Neural progenitor cell (in vitro differentiated cells): ENCODE data around the gene P2RX1. TPM values are rescaled to one million over a fixed set of nuclear protein-coding genes. Genes with fewer than 3 reads are reported as not detected.

Experiments used
- DNase-seq: peaks from one replicate; pipeline ENCODE4 v3.0.0-alpha.2; 2016; ENCODE audit warnings: low spot score
- H2AFZ ChIP-seq: fragments of 200-600 bp; sonication (generic); replicated peaks from 2 replicates; pipeline ENCODE4 v1.6.1; 2016; ENCODE audit warnings: antibody characterized with exemption
- H3F3A ChIP-seq: fragments of 200-600 bp; sonication (generic); 2 replicates; pipeline ENCODE4 v1.6.1; 2016; ENCODE audit warnings: antibody characterized with exemption, low read depth
- H3K27ac ChIP-seq: fragments of 200-600 bp; sonication (generic); 2 replicates; pipeline ENCODE4 v1.5.1; 2016; ENCODE audit warnings: mild to moderate bottlenecking
- H3K27me3 ChIP-seq: fragments of 200-600 bp; sonication (generic); 2 replicates; pipeline ENCODE4 v1.6.1; 2016; ENCODE audit warnings: mild to moderate bottlenecking, moderate library complexity
- H3K36me3 ChIP-seq: fragments of 200-600 bp; sonication (generic); 2 replicates; pipeline ENCODE4 v1.5.1; 2016
- H3K4me1 ChIP-seq: fragments of 200-600 bp; sonication (generic); 2 replicates; pipeline ENCODE4 v1.6.1; 2016; ENCODE audit warnings: mixed run types
- H3K4me2 ChIP-seq: fragments of 200-600 bp; sonication (generic); 2 replicates; pipeline ENCODE4 v1.6.1; 2016
- H3K4me3 ChIP-seq: fragments of 200-600 bp; sonication (generic); 2 replicates; pipeline ENCODE4 v1.5.1; 2016
- H3K79me2 ChIP-seq: fragments of 200-600 bp; sonication (generic); 2 replicates; pipeline ENCODE4 v1.6.1; 2016; ENCODE audit warnings: low read depth
- H3K9ac ChIP-seq: fragments of 200-600 bp; sonication (generic); 2 replicates; pipeline ENCODE4 v1.6.1; 2016
- H3K9me3 ChIP-seq: fragments of 200-600 bp; sonication (generic); 2 replicates; pipeline ENCODE4 v1.5.1; 2016; ENCODE audit warnings: low read depth
- H4K20me1 ChIP-seq: fragments of 200-600 bp; sonication (generic); 2 replicates; pipeline ENCODE4 v1.6.1; 2016; ENCODE audit warnings: low read depth
- H3K27ac Mint-ChIP-seq: 3 replicates; pipeline ENCODE4 v1.8.0; 2021; ENCODE audit warnings: mixed read lengths
- H3K27me3 Mint-ChIP-seq: 2 replicates; pipeline ENCODE4 v1.8.0; 2022; ENCODE audit warnings: low read depth, mild to moderate bottlenecking, inconsistent platforms, moderate library complexity, mixed read lengths; ENCODE audit not compliant: insufficient read depth
- H3K36me3 Mint-ChIP-seq: 3 replicates; pipeline ENCODE4 v1.8.0; 2021; ENCODE audit warnings: mixed read lengths
- H3K4me1 Mint-ChIP-seq: 3 replicates; pipeline ENCODE4 v1.8.0; 2021; ENCODE audit warnings: mixed read lengths
- H3K4me3 Mint-ChIP-seq: 3 replicates; pipeline ENCODE4 v1.8.0; 2021; ENCODE audit warnings: mild to moderate bottlenecking, moderate library complexity, mixed read lengths
- H3K9me3 Mint-ChIP-seq: 3 replicates; pipeline ENCODE4 v1.8.0; 2020; ENCODE audit warnings: mixed read lengths
- EZH2 ChIP-seq: fragments of 200-600 bp; sonication (generic); IDR thresholded peaks from 2 replicates; pipeline ENCODE4 v1.6.1; 2017; ENCODE audit warnings: antibody characterized with exemption, mild to moderate bottlenecking, moderate library complexity
- EZH2phosphoT487 ChIP-seq: fragments of 200-600 bp; sonication (generic); IDR thresholded peaks from 2 replicates; pipeline ENCODE4 v1.6.1; 2017; ENCODE audit warnings: antibody characterized with exemption
- total RNA-seq: library from RNA; depleted of rRNA; stranded (reverse); fragments of >200 nt; gene quantifications from 2 replicates; pipeline ENCODE4 v1.2.3, GENCODE V29; 2015; ENCODE audit warnings: low replicate concordance
- TF ChIP-seq, protein P1 (sequence below): fragments of 200-600 bp; sonication (generic); IDR thresholded peaks from 2 replicates; pipeline ENCODE4 v1.5.1; 2017; ENCODE audit warnings: antibody characterized with exemption, mild to moderate bottlenecking

P2RX1 gene
- total RNA-seq, 1 donor from 2014 or later = not detected

DNA sequence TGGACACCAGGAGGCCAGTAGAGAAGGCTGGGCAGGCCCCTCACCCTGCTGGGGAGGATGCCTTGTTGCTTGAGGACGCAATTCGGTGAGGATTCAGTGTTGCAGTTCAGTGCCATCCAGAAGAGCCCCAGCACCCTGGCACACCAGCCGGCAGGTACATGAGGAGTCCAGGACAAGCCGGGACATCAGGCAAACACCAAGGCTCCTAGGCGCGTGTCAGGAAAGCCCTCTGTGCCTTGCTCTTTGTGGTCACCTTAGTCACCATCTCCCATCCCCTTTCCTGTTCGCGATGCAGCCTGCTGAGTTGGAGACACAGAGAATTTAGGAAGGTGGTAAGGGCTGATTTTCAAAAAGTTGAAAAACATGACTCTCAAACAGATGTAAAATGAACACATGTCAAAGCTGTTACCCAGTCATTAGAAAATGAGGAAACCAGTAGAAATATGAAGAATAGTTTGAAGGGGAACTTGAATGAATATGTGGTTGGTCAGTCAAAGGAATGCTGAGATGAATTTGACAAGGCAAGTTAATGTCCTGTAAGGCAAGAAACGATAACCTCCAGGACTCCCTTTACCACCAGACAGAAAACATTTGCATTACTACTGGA lies 67.9 kb downstream of the P2RX1 start:
- Histone ChIP-seq H4K20me1 (peaks cover 20% of the 10 kb centered on the region), H3K27me3 (no peaks in the 10 kb centered on the region), H3K4me2 (no peak overlapping the region), H3K79me2 (peaks cover 26% of the 10 kb centered on the region), H3K36me3 (no peaks in the 10 kb centered on the region), H3K9ac (no peak overlapping the region), H3F3A (no peaks in the 10 kb centered on the region), H3K9me3 (no peaks in the 10 kb centered on the region), H3K27ac (no peak overlapping the region), H3K4me1 (peaks cover 12% of the 10 kb centered on the region), H3K4me3 (no peak overlapping the region), H2AFZ (no peak overlapping the region)
- Mint-ChIP-seq H3K9me3 (peaks cover 10% of the 10 kb centered on the region), H3K27me3 (peaks cover 15% of the 10 kb centered on the region), H3K27ac (no peak overlapping the region), H3K4me3 (no peak overlapping the region), H3K4me1 (peaks cover 25% of the 10 kb centered on the region), H3K36me3 (peaks cover 10% of the 10 kb centered on the region)
- no peak for DNase-seq
- TF ChIP-seq EZH2 = no peak
- no peak for TF ChIP-seq EZH2phosphoT487
- TF ChIP-seq, protein P1, sequence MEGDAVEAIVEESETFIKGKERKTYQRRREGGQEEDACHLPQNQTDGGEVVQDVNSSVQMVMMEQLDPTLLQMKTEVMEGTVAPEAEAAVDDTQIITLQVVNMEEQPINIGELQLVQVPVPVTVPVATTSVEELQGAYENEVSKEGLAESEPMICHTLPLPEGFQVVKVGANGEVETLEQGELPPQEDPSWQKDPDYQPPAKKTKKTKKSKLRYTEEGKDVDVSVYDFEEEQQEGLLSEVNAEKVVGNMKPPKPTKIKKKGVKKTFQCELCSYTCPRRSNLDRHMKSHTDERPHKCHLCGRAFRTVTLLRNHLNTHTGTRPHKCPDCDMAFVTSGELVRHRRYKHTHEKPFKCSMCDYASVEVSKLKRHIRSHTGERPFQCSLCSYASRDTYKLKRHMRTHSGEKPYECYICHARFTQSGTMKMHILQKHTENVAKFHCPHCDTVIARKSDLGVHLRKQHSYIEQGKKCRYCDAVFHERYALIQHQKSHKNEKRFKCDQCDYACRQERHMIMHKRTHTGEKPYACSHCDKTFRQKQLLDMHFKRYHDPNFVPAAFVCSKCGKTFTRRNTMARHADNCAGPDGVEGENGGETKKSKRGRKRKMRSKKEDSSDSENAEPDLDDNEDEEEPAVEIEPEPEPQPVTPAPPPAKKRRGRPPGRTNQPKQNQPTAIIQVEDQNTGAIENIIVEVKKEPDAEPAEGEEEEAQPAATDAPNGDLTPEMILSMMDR = no peak

DNA sequence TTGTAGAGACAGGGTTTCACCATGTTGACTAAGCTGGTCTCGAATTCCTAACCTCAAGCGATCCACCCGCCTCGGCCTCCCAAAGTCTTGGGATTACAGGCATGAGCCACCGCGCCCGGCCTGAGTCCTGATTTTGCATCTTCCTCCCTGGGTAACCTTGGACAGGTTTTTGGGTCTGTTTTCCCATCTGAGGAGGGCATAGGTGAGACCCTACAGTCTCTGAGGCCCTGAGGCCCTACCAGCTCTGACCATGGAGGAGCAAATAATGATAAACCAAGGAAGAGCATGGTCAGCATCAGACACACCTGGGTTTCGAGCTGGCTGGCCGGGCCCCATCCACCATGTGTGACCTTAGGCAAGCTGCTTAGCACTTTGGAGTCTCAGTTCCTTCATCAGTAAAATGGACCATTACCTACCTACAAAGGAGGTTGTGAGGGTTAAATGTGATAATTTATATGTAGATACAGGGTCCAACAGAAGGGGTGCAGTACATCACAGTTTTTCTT lies 69.0 kb downstream of the P2RX1 start:
- Mint-ChIP-seq H3K4me3 (peak overlapping the region; percentile 98), H3K9me3 (peaks cover 4% of the 10 kb centered on the region), H3K4me1 (peaks cover 20% of the 10 kb centered on the region), H3K36me3 (peaks cover 6% of the 10 kb centered on the region), H3K27ac (peak overlapping the region; percentile 58), H3K27me3 (peaks cover 11% of the 10 kb centered on the region)
- Histone ChIP-seq H3K4me1 (peaks cover 12% of the 10 kb centered on the region), H3K36me3 (no peaks in the 10 kb centered on the region), H2AFZ (no peak overlapping the region), H3K9ac (no peak overlapping the region), H3K4me2 (no peak overlapping the region), H3F3A (no peaks in the 10 kb centered on the region), H3K27me3 (no peaks in the 10 kb centered on the region), H3K27ac (no peak overlapping the region), H4K20me1 (peaks cover 29% of the 10 kb centered on the region), H3K4me3 (no peak overlapping the region), H3K79me2 (peaks cover 38% of the 10 kb centered on the region), H3K9me3 (no peaks in the 10 kb centered on the region)
- no peak for DNase-seq
- TF ChIP-seq EZH2 = no peak

Other genes starting within 250 kb of the P2RX1 start
- 27.3 and 56.7 TPM in 2 replicates for gene TAX1BP3, start 247.9 kb downstream of the P2RX1 start, total RNA-seq
- gene EMC6, start 247.7 kb downstream of the P2RX1 start, total RNA-seq = 20.0 and 53.1 TPM in 2 replicates
- gene P2RX5, start 220.3 kb downstream of the P2RX1 start, total RNA-seq = 0.68 TPM in 1 of 2 replicates, not detected in the other
- 14.8 and 21.2 TPM in 2 replicates for gene HASPIN, start 192.6 kb downstream of the P2RX1 start, total RNA-seq
- gene ITGAE, start 115.3 kb downstream of the P2RX1 start, total RNA-seq = 33.7 and 47.5 TPM in 2 replicates
- gene NCBP3, start 70.2 kb downstream of the P2RX1 start, total RNA-seq = 55.7 and 72.4 TPM in 2 replicates
- 2.9 and 6.4 TPM in 2 replicates for gene CAMKK1, start 23.4 kb downstream of the P2RX1 start, total RNA-seq
- gene ATP2A3, start 48.0 kb upstream of the P2RX1 start, total RNA-seq = 0.65 and 2.8 TPM in 2 replicates
- 10.8 and 17.3 TPM in 2 replicates for gene ZZEF1, start 226.6 kb upstream of the P2RX1 start, total RNA-seq
- 7.4 and 22.5 TPM in 2 replicates for gene CYB5D2, start 226.7 kb upstream of the P2RX1 start, total RNA-seq